IPS-18c (cell line): Measurements from ENCODE around the gene TMEM272.
A peak's percentile ranks its signal among the peaks of the same experiment; 100 is the strongest.

Experiments used
- H3K4me3 ChIP-seq: 2 replicates; pipeline ENCODE4 v1.7.0; 2013; ENCODE audit warnings: low read depth, mild to moderate bottlenecking, low read length, moderate library complexity; ENCODE audit not compliant: insufficient read depth
- H3K9me3 ChIP-seq: one replicate; pipeline ENCODE4 v1.6.1; 2013; ENCODE audit warnings: mild to moderate bottlenecking, low read length, moderate library complexity; ENCODE audit not compliant: control insufficient read depth, insufficient read depth

The TMEM272 gene

DNA sequence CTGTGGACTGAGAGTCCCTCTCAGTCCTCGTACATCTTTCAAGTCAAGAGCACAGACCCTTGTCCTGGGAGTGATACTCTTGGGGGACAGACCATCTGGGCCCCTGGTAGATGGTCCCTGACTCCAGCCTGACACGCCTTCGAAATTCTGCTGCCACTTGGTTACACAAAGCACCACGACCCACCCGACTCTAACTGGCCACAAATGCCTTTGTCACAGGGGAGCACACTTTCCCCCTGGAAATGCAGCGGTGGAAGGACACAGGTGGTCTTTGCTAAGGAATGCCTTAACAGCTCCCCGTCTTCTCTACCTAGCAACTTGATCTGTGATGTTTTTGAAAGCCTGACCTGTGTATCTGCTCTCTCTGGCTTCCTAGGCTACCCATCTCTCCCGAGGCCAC, 27.3 kb downstream of the TMEM272 start:
- H3K9me3 ChIP-seq = no peaks in the 10 kb centered on the region
- H3K4me3 ChIP-seq = no peak overlapping the region

DNA sequence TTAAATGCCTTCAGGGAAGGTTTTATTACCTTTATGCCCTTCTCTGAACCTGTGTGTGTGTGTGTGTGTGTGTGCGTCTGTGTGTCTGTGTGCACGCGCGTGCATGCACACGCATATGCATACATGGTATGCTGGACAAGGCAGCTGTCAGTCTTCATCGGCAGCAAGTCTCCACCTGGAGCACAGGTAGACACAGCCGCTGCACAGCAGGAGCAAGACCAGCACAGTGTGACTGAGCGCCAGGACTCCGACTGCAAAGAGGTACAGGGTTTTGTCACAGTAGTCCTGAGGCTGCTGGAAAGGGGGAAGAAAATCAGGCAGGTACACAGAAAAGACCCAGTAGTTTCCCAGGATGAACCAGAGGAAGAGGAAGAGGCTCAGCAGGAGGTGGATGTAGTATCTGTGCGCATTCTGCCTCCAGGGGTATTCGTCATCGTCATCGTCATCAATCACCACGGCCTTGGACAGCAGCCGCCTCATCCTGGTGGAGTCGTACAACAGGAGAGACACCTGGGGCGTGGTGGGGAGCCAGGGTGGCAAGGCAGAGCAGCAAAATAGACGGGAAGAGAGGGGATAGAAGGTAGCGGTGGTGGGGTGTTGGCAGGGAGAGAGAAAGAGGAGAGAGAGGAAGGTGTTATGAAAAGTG, 28.2 kb downstream of the TMEM272 start:
- no peak overlapping the region for H3K4me3 ChIP-seq
- no peaks in the 10 kb centered on the region for H3K9me3 ChIP-seq

- H3K4me3 ChIP-seq = no peak overlapping the region
- no peaks in the 10 kb centered on the region for H3K9me3 ChIP-seq
Observed at GRCh38 chr13:51815848-51816247, 29.1 kb downstream of the TMEM272 start.

- Histone ChIP-seq H3K9me3 (no peaks in the 10 kb centered on the region), H3K4me3 (no peak overlapping the region)
Observed at GRCh38 chr13:51814825-51815650, 29.9 kb downstream of the TMEM272 start.

GRCh38 chr13:51814071-51814470, 30.9 kb downstream of the TMEM272 start:
- no peak overlapping the region for H3K4me3 ChIP-seq
- H3K9me3 ChIP-seq = no peaks in the 10 kb centered on the region

DNA sequence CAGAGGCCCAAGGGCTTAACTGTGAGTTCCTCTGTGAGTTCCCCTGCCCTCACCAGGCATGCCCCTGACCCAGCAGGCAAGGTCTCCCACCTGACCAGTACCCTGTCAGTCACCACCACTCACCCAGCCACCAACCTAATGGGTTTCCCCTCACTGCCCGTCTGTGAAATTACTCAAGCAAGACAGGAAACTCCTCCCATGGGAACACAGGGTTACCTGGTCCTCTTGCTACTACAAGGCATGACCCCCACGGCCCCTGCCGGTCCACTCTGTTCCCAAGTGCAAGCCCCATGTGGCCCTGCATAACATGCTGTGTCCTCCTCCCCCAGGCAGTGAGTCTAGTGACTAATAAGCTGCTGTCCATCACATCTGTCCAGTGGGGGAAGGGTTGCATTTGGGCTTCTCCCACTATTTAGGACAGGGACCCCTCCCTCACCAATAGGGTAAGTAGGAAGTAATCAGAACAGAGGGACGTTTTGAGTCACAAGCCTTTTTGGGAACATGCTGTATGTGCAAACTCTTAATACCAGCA, 33.0 kb downstream of the TMEM272 start:
- Histone ChIP-seq H3K4me3 (no peak overlapping the region), H3K9me3 (no peaks in the 10 kb centered on the region)

- no peak overlapping the region for H3K4me3 ChIP-seq
- no peaks in the 10 kb centered on the region for H3K9me3 ChIP-seq
Observed at GRCh38 chr13:51811046-51811445, 33.9 kb downstream of the TMEM272 start.

DNA sequence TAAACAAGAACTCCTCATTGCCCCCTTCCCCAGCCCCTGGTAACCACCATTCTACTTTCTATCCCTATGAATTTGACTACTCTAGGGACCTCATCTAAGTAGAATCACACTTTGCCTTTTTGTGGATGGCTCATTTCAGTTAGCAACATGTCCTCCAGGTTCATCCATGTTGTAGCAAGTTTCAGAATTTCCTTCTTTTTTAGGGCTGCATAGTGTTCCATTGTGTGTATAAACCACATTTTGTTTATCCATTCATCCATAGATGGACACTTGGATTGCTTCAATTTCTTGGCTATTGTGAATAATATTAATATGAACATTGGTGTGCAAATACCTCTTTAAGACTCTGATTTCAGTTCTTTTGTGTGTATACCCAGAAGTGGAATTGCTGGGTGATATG, 36.2 kb downstream of the TMEM272 start:
- no peaks in the 10 kb centered on the region for H3K9me3 ChIP-seq
- H3K4me3 ChIP-seq = no peak overlapping the region

DNA sequence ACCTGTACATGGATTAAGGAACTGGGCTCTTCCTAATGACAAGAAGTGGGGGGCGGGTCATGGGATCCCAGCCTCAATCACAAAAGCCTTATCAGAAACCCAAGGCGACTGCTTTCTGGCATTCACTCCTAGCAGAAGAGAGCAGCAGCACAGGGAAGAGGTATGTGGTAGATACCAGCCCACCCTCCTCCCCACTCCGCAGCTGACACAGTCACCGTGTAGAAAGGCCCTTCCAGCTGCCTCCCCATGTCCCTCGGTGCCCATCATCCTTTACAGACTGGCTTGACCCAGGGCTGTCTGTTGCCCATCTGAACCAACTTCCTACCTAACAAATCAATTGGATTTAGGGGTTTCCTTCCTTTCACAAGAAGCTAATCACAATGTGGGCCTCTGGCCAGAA, 37.9 kb downstream of the TMEM272 start:
- Histone ChIP-seq H3K4me3 (no peak overlapping the region), H3K9me3 (no peaks in the 10 kb centered on the region)

DNA sequence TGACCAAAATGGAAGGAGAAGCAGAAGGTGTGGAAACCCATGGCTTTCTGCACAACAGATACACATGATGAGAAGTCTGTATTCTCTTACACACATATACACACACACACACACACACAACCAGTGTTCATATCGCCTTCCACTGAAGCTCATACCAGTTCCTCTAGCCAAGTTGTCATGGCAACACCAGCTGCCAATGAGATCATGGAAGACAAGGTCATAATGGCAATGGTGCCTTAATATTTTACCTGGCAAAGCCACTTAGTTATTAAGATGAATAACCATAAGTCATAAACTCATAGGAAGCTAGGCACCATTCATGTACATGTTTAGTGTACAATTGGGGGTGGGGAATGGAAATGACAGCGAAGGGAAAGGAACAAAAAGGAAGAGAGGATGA, 38.4 kb downstream of the TMEM272 start:
- H3K4me3 ChIP-seq = no peak overlapping the region
- no peaks in the 10 kb centered on the region for H3K9me3 ChIP-seq

GRCh38 chr13:51805925-51806324, 39.1 kb downstream of the TMEM272 start:
- no peak overlapping the region for H3K4me3 ChIP-seq
- H3K9me3 ChIP-seq = no peaks in the 10 kb centered on the region

- Histone ChIP-seq H3K4me3 (no peak overlapping the region), H3K9me3 (no peaks in the 10 kb centered on the region)
Observed at GRCh38 chr13:51805313-51805712, 39.7 kb downstream of the TMEM272 start.

GRCh38 chr13:51804295-51805172, 40.4 kb downstream of the TMEM272 start:
- H3K9me3 ChIP-seq = no peaks in the 10 kb centered on the region

GRCh38 chr13:51803422-51804294, 41.3 kb downstream of the TMEM272 start, which contains the start of gene DHRS12:
TSS of gene DHRS12 (minus strand) at chr13:51804163. CDS start at chr13:51799659, 4,504 bp downstream.
- Histone ChIP-seq H3K4me3 (peak within 1 kb of the TSS; percentile 96), H3K9me3 (no peaks in the 10 kb centered on the region)

More at GRCh38 chr13:51804295-51805172, 40.4 kb downstream of the TMEM272 start:
- H3K4me3 ChIP-seq = peak overlapping the region; percentile 96

DNA sequence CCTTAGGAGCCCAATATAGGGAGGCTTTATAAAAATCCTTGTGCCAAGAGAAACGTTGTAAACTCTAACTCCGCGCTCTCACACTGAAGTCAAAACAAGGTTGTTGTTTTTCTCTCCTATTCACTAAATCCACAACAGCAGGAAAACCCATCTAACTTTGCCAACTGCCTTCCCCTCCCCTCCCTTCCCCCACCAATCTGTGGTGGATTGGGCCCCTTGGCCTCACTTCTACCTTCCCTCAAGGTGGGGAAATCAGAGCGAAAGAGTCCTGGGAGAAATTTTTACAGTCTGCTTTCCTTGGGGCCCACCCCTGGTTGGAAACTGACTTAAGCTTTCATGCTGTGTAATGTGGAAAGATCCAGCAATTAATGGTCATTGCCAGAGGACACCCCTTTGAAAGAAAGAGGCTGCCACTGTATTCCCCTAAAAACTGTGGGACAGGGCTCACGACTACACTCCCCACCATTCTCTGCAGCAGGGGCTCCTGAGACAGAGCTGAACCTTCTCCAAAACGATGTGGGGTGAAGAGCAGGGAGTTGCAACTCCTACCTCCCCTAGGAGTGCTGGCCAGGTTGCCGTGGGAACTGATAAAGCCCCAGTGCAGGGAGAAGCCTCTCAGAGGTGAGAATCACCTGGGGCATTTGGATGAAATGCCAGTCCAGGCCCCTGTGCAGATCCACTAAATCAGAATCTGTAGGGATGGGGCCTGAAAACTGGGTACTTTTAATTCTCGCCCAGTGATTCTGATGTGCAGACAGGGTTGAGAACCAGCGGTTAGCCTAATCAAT, 42.2 kb downstream of the TMEM272 start:
- H3K4me3 ChIP-seq = peak overlapping the region; percentile 96

GRCh38 chr13:51801631-51802099, 43.3 kb downstream of the TMEM272 start:
- Histone ChIP-seq H3K9me3 (no peaks in the 10 kb centered on the region), H3K4me3 (no peak overlapping the region)

More for the DNA sequence above, 42.2 kb downstream of the TMEM272 start:
- H3K9me3 ChIP-seq = no peaks in the 10 kb centered on the region
